Epidermal melanocyte (primary cell): Measurements from ENCODE around the gene MCF2L2.
"Not testable (repeated sequence)": the region's sequence is repeated elsewhere in the genome, so short reads cannot be mapped to it uniquely, and the experiment has no call there.

Source experiments
- DNase-seq: peaks from one replicate; pipeline ENCODE4 v3.0.0; 2011; ENCODE audit warnings: low spot score; ENCODE audit not compliant: insufficient read length

Gene MCF2L2

DNA sequence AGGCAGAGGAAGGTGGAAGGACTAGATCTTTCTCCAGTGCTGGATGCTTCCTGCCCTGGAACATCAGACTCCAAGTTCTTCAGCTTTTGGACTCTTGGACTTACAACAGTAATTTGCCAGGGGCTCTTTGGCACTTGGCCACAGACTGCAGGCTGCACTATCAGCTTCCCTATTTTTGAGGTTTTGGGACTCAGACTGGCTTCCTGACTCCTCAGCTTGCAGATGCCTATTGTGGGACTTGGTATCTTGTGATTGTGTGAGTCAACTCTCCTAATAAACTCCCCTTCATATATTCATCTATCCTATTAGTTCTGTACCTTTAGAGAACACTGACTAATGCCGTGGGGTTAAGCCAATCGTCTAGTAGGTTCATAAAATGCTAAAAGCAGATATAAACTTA lies 184.2 kb downstream of the MCF2L2 start:
- DNase-seq = no peak

DNA sequence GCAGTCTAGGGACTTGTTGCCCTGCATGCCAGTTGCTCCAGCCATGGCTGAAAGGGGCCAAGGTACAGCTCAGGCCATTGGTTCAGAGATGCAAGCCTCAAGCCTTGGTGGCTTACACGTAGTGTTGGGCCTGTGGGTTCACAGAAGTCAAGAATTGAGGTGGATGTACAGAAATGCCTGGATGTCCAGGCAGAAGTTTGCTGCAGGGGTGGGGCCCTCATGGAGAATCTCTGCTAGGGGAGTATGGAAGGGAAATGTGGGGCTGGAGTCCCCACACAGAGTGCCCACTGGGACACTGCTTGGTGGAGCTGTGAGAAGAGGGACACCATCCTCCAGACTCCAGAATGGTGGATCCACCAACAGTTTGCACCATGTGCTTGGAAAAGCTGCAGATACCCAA lies 186.0 kb downstream of the MCF2L2 start:
- DNase-seq = no peak

DNA sequence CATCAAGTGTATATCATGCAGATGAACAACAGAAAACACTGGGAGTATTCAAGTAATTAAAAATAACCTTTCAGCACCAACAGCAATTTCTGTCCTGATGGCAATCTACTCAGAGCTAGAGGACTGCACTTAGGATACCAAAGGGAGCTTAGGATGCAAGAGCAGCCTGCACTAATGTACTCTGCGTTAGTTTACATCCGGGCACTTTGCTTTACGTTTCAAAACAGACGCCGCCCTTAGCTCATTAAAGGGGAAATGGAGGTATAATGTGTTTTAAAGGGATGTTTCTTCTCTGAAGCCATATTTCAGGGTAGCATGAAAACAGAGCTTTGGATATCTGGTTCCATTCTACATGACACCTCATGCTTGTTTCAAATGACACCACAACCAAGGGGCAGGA lies 189.4 kb downstream of the MCF2L2 start:
- DNase-seq = no peak

DNA sequence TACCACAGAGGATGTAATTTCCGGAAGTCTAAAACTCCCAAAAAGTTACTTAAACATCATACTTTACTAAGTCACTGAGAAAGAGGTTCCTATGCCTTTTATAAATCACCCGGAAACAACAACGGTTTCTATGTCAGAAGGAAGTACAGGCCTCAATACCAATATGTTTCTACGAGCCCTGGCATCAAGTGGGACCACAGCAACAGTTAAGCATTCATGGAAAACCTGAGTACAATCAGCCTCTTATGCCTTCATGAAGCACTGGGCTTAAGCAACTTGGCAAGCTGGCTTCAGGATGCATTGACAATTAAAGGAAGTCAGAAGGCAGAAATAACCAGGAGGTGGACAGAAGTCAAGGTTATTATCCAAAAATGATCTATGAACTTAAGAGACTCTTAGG lies 194.5 kb downstream of the MCF2L2 start:
- DNase-seq = peak; percentile 75

DNA sequence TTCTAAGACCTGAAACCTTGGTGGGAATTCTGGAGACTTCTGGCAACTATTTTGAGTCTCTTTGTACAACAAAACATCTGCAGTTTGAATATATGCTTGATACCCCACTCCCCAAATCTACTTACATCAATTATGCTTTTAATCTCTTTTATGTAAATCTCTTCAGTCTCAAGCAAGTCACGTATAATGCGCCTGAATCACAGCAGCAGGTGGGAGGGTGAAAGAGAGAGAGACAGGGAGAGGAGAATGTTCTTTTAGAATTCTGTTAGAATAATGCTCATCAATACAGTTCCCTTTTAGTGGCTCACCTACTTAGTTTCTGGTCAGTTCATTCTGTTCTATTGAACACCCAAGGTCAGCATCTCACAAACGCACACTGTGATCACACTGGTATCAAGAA lies 197.6 kb downstream of the MCF2L2 start:
- no peak for DNase-seq

DNA sequence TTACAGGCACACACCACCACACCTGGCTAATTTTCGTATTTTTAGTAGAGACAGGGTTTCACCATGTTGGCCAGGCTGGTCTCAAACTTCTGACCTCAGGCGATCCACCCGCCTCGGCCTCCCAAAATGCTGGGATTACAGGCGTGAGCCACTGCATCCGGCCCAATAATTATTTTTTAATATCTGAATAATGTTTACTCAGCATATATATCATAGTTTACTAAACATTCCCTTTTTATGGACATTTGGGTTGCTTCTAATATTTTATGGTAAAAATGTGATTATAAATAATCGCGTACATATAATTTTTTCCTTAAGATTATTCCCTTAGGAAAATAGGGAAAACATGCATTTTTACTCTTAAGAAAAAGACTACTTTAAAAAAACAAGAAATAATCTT lies 198.2 kb downstream of the MCF2L2 start:
- DNase-seq = not testable (repeated sequence)

DNA sequence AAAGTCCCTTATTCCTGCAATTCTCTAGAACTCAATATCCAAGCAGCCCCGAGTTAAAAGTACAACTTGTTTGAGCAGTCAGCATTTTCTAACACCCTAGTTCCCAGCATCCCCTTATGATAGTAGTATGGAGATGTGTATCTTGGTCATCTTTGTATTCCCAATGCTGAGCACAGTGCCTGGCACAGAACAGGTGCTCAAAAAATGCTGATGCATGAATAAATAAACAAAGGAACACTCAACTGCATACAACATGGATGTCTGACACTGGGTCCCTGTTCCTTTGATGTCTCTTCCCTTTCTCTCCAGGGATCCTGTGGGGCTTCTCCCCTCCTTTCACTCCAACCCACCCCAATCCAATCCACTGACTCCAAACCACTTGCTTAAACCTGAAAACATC lies 199.2 kb downstream of the MCF2L2 start:
- no peak for DNase-seq

DNA sequence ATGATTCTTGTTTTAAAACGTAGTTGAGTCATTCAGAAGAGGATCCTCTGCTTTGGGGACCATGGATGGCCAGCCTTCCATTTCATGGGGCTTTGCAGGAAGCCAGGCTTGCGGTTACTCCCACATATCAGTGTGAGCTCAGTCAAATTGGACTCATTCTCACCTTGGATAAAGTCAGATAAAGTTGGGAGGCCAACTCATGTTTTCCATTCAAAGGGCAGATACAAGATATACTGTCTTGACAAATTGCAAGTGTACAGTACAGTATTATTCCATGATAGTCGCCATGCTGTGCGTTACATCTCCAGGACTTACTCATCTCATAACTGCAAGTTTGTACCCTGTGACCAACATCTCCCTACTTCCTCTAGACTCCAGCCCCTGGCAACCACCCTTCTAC lies 200.8 kb downstream of the MCF2L2 start:
- DNase-seq = no peak

DNA sequence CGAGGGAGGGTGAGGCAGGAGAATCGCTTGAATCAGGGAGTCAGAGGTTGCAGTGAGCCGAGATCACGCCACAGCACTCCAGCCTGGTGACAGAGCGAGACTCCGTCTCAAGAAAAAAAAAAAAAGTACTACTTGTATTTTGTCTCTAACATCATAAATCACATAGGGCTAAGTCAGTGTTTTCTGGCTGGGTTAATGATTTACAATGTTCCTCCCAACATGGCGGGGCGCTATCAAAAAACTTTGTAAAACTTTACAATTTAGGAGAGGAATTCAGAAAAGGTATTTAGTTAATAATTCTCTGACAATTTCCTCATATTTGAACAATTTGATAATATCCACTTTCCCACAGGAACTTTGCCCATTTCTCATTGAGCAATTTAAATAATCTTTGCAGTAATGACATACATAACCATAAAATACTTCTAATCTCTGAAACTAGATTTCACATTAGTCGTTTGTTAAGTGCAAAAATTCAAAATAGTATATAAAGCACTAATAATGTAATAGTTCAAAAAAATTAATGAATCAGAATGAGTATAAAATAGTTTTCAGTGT lies 202.0 kb downstream of the MCF2L2 start:
- DNase-seq = no peak

DNA sequence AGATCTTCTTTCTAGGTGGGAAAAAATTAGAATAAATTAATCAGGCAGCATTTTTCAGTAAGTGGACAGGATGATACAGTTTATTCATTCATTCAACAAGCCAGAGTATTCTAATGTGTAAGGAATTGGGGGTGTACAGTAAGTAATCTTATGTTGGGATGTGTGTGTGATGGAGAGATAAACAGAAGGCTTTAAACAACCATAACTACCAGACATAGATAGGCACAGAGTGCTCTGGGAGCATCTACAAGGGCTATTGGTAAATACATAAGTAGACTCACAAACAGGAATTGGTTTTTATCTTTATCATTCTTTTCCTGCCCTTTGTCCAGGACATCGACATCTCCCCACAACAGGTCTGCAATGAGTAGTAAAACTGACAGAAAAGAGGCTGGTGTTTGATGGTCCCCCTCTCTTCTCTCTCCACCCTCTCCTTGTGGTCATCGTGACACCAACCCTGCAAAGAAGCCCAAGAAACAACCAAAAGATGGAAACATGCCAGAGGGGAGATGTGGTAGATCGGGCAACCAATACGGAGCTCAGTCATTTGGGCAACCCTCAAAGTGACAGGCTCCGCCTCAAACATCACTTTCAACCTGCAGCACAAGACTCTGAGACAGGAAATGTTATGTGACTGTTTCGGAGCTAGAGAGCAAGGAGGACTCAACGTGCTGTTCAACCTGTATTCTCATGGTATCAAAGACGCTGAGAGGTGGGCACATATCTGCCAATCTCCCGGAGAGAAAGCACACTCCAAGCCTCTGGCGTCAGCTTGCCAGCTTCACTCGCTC lies 204.0 kb downstream of the MCF2L2 start:
- DNase-seq = no peak

DNA sequence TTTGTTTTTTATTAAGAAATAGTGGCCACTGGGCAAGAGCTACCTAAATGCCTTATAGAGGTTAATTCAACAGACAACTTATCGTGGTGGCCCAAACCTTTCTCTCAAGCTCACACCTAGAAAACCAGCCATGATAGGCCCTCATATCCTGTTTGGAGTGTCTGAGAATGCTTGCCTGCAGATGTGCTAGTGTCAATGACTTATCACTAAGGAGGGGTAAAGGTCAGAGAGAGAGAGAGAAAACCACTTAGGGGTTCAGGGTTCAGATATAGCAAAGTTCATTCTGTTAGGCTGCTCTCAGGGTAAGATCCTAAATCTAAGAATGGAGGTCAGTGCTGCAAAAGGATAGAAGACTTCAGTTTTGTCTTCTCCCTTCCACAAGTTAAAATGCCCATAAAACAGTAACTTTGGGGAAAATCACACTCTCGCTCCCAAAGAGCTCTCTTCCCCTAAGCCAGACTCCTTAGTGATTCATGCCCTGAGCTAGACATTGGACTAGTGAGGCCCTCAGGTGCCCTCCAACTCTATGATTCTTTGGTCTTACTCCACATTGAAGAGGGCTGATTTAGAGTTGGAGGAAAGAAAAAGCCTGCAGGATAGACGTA lies 205.7 kb downstream of the MCF2L2 start:
- no peak for DNase-seq

DNA sequence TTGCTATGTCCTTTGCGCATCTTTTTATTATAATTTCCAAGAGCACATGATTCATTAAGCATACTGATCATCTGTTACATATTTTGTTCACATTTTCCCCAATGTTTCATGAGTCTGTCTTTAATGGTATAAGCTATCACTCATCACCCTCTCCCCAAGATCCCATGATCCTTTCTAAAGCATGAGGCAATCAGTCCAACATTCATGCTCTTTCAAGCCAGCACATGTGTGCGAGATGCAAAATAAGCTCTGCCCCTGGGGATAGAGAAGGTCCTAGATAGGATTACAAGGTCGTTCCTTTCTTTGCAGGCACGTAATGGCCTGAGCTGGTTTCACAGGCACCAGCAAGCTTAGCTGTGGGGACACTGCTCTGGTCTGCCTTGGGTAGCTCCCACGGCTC lies 207.6 kb downstream of the MCF2L2 start:
- DNase-seq = no peak

DNA sequence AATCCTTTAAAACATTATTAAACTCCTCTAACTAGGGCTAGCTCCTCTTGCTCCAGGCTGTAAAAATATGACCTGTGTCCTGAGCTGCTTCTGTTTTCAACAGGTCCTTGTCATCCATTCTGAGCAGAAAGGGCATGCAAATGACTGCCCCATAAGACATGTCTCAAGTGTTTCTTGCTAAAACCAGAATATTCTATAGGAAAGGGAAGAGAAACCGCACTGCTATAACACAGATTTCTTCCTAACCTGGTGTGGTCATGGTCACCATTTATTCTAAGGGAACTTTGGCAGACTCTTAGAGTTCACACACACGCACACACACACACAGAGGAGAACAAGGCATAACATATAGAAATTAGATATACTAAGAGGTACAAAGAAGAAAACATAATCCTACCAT lies 209.6 kb downstream of the MCF2L2 start:
- DNase-seq = no peak

DNA sequence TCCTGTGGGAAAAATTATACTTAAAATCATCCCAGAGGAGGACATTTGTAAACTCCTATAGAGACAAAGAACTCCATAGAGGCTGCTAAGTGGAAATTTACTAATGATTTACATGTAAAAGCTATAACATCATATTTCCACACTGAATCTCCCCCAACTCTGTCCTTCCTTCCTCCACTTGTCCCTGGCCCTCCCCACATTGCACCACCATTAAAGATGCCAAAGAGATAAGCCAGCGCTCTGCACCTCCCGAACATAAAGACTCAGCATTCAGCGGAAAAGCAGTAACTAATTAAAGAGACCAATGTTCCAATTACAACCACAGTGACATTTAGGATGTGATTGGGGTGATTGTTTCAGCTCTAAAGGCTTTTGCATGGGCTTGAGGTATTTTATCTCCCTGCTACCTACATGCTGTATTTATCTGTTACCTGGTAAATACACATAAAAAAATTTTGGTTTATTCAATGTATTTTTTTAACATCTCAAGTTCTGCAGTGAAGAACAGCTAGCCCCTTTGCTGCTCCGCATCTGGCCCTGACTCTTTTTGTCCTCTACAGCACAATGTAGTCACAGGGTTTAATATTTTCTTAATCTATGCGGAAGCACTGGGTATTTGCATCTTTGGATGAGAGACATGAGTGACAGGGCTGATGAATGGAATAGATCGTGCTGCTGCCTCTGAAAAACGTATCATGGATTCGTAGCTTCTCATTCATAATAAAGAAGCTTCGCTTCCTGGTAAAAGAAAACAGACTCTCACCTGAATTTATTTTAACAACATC lies 210.7 kb downstream of the MCF2L2 start:
- no peak for DNase-seq

DNA sequence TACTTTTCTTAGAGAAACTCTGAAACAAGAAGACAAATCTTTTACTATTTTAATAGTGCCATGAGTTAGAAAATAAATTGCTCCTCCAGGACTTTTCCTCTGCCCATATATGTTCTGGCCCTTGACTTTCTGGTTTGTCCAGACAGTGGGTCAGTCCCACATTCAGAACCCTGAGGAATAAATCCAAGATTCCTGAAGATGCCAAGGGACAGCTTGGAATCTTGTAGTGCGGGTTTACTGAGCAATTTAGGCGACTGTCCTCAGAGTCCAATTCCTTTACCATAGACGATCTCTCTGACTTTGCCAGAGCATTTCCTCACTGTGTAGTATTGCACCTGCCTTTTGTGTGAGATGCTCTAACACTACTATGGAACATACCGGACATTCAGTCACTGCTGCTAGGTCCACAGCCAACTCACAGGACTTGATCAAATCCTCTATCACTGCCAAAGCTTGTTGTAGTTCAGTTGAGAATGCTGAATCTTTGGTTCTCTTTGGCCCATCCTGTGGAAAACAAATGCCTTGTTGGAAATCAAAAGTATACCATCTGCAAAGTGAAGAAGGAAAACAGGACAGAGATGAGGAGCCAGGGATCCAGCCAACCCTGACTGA lies 212.7 kb downstream of the MCF2L2 start:
- DNase-seq = no peak

DNA sequence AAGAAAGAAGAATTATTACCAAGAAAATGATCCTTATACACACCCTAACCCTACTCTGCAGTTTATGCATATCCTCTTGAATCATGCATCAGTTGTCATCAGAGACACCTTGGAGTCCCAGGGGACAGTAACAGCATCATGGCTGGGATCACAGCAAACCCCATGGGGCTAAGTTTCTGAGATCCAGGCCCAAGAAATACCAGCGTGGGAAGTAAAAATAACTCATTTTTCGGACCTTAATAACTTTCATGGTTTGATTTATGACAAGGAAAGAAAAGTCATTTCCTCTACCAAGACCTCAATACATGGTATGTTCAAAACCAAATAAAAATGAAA lies 214.2 kb downstream of the MCF2L2 start:
- no peak for DNase-seq

DNA sequence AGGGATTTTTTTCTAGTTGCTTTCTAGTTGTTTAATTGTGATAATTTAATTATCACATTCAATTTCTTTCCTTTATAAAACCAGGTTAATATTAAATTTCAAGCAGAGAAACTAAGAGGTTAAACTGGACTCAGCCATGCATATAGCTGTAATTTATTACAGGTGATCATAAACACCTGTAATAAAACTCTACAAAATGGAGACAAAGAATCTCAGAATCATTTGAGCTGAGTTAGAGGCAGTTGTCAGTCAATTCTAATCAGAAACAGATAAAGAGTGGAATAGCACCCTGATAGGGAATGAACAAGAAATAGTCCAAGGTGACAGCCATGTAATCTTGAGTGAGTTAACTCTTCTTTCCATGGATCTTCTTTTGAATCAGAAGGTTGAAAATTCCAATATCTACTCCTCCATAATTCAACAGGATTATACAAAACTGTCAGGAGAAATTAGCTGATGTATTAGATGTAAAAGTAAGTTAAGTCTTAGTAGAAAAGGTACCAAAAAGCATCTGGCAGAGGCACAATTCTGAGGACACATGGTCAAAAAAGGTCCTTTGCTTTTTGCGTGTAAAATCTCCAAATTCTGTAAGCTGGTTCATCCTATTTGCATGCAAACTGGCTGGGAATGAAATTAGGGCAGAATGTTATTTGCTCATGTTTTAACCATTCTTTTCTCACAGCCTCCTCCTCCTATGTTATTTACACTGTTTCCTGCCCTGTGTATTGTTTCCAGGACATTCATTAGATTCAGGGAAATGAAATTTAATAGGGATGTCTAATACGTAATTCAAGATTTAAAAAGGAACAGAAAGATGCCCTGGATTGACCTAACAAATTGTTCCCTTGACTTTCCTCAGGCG lies 214.8 kb downstream of the MCF2L2 start:
- no peak for DNase-seq

DNA sequence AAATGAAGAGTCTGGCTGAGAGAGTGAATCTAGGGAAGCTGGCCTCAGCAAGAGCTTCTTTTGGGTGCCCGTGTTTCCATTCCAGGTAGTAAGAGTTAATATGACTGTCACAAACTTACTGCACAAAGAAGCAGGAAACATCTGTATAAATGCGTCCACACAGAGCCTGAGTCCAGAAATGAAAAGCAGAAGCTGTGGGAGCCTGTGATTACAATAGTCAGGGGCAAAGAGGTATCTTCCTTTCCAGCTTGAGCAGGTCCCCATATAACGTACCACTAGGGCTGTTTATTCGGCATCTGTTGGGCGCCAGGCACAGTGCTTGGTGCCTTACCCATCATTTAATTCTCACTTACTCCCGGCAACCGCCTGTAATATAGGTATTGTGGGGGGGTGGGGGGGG lies 215.9 kb downstream of the MCF2L2 start:
- DNase-seq = no peak

DNA sequence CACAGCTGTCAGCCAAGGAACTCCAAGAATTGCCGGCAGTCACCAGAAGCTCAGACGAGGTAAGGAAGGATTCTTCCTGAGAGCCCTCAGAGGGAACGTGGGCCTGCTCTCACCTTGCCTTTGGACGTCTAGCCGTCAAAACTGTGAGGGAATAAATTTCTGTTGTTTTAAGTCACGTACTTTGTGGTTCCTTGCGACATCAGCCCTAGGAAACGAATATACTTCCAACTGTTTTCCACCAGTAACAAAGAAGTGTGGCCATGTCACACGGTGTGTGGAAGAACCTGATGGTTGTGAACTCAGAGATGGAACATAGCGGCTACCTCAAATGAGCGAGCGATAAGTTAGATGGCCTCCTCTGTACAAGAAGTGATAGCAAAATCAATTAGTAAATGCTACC lies 216.3 kb downstream of the MCF2L2 start:
- no peak for DNase-seq

DNA sequence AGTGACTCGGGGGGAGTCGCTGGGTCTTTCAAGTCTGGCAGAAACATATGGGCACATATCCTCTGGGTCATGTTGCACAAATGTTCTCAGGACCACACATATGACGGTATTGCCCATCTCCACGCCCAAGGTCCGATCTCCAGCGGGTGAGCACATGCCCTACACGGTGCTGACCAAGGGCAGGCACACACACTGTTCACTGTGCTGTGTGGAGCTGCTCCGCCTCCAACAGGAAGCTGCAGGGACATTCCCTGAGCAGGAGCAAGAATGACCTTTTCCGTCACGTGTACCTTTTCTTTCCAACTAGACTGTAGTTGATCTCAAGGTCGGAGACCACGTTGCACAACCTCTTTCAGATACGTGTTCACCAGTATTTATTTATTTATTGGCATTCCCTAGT lies 217.1 kb downstream of the MCF2L2 start:
- DNase-seq = no peak

DNA sequence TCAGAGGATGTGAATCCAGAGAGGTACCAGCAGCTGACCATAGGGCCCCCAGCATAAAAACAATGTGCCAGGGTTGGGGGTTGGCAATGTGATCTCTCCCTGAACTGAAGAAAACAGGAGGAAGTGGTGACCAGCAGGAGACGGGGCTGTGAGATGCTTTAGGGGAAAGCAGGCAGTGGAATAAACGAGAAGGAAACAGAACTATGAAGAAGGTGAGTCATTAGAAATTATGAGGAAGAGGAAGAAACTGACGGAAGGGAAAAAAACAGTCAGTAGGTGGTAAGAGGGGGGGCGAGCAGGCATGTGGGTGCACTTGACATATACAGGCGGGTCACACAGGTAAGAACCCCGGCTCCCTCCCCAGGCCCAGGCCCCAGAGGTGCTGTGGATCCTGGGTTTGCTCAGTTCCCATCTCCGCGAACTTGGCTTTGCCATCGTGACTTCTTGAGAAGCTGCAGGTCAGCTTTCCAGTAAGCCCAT lies 217.5 kb downstream of the MCF2L2 start:
- no peak for DNase-seq
